Brain pericyte (primary cell): ENCODE data around the gene LYPD6B.

Experiments
- DNase-seq: peaks from one replicate; pipeline ENCODE4 v3.0.0-alpha.2; 2012; ENCODE audit warnings: low read depth, low spot score

LYPD6B gene

DNA sequence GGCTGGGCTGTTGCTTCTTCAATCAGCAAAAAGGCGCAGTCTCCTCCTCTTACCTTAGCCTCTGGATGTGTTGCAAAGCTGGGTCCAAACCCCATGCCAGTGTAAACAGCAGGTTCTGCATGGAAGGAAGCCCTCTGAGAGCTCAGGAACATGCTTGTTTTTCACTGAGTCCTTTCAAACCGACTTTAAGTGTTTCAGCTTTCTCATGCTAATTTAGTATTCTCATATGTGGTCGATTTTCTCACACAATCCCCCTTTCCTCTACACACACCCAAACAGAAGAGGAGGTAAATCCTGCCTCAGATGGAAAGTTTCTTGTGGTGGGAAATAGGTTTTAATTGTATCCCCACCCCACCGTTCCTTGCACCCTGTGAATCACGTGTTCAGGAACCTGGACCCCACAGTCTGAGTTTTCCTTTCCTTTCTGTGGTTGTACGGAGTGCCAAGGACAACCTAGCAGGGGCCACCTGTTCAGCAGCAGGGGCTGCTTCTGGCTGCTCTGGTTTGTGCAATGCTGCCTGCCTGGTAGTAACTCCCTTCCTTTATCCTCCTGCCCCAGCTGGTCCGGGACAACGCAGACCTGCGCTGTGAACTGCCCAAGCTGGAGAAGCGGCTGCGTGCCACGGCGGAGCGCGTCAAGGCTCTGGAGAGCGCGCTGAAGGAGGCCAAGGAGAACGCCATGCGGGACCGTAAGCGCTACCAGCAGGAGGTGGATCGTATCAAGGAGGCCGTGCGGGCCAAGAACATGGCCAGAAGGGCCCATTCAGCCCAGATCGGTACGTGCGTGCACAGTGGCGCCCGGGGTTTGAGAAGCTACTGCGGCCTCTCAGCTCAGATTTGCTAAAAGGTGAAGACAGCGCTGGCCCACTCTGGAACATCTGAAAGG lies 28.7 kb upstream of the LYPD6B start:
- no peak for DNase-seq

DNA sequence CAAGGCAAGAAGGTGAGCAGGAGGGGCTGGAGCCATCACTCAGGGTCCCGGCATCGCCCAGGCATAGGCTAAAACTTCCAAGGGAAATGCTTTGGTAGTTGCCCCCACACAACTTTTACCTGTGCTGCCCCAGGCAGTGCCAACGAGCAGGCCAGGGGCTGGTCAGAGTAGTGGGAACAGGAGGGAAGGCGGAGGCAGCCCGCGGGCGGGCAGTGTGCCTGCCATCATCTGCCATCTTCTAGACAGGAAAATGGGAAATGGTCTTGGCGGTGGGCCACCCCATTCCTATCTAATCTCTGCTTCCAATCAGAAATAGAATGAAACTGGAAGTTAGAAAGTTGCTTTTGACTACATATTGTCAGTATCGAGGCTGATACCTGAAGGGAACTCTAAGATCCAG lies 26.0 kb upstream of the LYPD6B start:
- DNase-seq: no peak

DNA sequence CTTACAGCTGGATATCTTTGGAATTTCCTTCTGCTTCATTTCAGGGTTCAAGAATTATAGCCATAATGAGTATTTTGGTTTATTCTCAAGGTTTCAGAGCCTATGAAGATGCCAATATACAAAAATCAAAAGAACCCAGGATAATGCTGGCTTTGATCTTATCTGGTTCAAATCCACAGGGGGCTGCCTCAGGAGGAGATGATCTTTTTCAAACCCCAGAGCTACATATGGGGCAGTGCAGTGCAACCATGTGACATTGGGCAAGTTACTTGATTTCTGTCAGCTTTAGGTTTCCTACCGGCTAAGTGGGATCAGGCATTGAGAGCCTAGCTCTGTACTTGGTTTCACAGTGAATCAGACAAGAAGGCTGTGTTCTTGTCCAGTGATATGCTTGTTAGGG lies 23.0 kb upstream of the LYPD6B start:
- DNase-seq: no peak

DNA sequence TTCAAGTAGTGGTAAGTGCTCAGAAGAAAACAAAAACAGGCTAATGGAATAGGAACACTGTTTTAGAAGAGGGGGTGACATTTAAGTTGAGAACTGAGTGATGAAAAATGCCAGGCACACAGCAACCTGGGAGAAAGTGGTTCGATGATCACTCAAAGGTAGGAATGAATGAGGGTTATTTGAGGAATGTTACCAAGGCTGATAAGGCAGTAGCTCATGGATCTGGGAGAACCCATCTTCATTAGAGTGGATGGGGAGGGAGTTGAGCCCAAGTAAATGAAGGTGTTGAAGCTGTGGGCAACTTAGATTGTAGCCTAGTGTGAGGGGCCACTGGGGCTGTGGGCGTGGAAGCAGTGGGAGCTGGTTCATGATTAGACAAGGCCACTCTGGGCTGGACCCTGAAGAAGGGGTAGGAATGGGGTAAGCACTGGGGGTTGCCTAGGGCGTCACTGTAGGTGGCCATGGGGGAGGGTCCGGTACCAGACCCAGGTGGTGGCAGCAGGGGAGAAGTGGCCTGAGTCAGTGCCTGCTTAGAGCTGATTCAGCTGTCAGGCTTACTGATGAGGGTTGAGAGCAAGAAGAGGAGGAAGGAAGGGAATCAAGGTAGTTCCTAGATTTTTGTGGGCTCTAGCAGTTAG lies 22.5 kb upstream of the LYPD6B start:
- DNase-seq: no peak

DNA sequence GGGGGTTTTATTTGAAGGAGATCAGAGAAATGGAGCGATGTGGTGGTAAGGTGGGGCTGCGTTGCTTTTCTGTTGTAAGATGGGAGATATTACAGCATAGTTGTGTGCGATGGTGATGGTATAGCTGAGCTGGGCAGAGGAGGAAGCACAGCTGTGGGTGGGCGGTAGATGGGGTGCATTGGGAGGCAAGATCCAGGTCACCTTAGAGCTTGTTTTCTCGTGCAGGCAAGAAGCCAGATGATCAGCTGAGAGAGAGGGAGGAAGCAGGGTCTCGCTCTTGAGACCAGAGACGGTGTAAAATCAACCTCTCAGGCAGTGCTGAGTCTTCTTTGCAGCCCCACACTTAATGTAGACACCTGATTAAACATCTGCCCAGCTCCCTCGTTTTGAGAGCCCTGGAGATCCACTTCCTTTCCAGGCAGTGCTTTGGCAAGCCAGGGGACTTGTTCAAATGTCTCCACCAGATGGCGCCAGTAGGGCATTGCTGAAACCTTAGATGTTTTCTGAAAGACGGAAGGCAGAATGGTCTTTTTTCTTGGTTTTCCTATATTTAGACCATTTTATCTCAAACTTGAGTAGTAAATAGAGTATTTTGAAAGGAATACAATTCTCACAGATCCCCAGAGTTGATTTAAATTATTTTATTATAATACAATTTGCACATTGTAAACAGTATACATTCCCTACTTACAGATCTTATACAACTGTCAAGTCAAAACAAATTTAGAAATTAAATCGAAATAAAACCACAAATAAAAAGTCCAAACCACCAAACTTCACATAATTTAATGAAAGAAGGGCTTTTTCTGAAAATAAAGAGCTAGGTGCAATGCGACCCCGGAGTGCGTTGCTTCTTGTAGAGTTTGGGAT lies 21.1 kb upstream of the LYPD6B start:
- peak; percentile 13 for DNase-seq

DNA sequence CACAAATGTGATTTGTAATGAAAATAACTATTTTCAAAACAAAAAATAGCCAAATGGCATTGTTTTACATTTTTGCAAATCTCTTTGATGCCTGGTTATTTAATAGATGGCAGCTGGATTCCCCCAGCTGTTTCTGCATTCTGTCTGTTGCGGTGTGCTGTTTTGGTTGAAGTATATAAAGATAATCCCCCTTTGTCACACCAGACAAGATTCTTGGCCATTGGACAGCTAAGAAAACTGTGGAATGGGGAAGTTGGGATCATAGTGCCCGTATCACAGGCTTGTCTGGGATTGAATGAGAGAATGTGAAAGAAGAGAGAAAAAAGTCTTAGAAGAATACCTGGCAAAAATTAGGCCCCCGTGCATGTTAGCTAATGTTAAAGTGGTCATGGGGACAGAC lies 19.5 kb upstream of the LYPD6B start:
- DNase-seq: no peak

DNA sequence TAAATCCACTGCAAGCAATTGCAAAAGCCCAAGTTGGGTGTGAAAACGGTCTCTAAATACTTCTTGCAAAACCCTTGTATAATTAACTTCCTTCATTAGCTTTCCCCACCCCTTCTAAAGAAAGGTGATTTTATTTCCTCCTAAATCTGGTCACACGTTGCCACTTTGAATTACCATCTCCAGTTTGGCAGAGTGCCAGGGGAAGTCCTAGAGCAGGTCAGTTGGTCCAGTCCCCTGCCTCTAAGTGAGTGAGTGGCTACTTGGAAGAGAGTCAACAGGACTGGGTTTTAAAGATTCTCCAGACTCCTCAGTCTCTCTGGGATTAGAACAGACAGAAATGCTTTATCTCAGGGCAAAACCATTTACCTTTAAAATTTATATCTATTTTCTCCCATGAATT lies 18.7 kb upstream of the LYPD6B start:
- DNase-seq: no peak

DNA sequence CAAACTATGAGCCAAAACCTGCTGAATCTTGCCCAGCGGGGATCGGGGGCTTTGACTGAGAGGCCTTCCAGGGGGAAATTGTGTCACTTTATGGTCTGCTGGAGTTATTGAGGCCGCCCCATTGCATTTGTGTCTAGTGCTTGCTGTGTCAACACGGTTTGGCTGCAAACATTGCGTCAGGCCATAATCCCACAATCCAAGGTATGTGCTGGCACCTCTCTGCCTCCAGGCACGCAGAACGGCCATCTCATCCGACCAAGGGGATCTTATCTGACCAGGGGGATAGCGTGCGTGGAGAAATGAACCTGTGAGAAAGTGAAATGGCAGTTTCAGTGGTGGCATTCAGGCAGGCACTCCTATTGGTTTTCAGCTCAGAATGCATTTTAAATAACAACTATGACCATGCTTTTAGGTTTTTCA lies 18.1 kb upstream of the LYPD6B start:
- no peak for DNase-seq

DNA sequence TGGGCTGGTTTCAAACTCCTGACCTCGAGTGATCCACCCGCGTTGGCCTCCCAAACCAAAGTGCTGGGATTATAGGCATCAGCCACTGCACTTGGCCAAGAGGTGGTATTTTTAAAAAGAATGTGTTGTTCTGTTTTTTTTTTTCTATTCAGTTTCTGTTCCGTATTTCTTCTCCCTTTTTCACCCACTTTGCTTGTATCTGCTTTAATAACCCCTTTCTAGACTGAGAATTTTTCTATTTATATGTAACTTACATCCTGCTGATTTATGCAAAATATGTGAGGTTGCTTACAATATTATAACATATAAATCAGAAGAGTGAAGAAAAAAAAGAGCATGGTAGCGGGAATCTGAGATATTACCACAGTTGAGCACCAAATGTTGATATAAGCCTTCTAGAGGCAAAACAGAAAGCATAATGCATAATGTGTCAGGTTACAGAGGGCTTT lies 17.2 kb upstream of the LYPD6B start:
- DNase-seq: no peak

DNA sequence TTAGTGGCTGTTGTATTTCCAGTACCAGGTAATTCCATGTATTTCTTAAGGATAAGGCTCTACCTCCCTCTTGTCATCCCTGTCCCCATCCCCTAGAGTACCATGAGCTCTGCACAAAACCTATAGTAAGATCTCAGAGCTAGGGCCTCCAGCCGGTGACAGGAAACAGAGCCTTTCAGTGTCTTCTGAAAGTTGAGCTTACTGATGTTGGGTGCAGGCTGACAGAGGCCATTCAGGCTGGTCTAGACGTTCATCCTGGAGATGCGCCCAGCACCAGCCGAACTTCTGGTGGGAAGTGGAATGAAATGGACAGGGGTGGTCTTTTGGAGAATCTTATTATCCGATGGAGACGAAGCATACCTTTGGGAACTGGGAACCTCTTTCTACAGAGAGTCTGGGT lies 16.7 kb upstream of the LYPD6B start:
- no peak for DNase-seq

DNA sequence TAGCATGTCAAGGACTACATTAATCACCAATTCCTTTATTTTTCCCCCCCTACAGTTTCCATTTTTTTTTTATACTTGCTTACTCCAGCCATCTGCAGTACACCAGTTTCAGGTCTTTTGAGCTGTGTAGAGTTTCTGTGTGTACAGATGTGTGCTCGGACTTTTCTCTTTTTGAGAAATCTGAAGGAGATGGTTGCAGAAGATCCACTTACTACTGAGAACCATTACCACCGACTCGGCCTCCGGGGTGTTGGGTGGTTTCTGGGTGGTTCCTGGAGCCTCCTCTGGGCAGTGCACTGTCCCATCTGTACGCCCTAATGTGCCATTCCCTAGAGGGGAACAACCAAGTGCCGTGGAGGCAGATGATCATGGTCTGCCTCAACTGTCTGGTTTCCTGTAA lies 15.4 kb upstream of the LYPD6B start:
- DNase-seq: no peak

DNA sequence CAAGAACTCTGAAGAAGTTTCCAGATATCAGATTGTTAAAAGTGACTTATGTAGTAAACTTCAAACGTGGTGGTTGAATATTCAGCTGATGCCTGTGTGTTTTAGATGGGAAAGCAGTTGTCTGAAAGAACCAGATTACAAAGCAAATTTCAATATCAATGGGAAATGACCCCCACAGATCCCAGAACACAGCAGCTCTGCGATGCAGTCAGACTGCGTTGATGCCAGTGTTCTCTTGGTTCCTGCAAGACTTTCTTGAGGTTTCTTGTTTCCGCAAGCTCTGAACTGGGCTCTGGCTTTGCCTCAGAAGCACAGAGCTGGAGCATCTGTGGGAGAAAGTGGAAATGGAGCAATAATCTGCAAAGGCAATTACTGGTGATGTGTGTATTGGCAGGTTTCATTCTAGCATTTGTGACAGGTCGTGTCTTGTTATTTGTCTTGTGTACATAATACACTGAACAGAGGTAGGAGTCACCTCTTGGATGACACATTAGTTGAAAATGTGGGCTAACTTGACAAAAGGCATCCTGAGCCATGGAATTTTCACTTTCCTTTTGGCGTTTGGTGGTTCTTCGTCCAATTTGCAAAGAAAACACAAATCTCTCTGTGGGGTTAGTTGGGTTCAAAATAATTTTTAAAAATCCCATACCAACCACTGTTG lies 10.8 kb upstream of the LYPD6B start:
- DNase-seq: no peak

DNA sequence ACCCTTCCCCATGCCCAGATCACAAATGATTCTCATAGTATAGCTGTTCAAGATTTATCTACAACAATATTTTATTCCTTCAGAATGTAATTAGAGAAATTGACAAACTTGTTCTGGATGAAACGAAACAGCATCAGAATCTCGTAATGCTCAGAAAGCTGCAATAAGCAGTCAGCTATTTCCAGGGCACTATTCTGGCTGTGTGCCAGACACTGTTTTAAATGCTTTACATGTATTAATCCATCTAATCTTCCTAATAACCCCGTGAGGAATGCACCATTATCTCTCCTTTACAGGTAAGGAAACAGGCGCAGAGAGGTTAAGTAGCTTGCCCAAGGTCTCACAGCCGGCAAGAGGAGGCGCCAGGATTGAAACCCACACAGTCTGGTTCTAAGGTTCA lies 10.1 kb upstream of the LYPD6B start:
- no peak for DNase-seq

DNA sequence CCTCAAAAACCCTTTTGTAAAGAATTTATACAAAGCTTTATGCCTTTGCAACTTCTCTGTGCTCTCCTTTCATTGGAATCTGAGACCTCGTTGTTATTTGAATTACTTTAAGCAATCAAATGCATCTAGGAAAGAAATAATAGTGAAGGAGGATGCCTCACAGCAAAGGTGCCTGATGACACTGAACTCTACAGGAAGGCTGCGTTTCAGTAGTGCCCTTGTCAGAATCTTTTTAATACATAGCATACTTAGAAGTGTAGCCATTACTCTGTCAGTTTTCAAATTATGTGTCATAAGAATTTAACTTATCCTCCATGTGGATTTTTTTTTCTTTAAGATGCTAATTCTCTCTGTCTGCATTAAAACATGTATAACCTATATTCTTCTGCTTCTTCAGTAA lies 9.6 kb upstream of the LYPD6B start:
- no peak for DNase-seq

DNA sequence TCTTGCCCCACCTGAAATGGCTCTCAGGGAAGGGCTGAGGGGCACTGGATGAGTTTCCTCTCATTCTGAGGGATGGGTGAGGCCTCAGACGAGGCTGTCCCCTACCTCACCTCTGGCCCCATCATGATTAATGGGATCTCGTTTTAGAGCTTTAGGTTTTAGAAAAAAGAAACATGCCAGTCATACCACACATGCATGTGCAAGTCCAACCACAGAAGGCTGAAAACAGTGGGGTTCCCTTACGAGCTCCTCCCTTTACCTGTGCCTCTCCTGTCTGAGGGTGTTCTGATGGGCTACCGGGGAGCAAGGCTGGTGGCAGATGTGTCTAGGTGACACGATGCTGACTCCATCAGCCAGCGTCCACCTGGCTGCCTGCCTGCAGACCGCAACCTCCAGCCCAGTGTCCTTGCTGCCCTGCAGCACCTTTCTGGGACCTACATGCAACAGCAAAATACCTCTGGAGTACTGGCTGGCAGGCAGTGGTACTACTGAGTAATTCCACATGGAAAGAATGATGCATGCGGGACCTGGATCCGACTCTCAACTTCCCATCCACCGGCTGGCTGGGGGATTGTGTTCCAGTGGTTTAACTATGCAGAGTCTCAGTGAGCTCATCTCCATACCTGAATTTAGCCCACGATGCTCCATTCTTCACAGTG lies 9.1 kb upstream of the LYPD6B start:
- no peak for DNase-seq

DNA sequence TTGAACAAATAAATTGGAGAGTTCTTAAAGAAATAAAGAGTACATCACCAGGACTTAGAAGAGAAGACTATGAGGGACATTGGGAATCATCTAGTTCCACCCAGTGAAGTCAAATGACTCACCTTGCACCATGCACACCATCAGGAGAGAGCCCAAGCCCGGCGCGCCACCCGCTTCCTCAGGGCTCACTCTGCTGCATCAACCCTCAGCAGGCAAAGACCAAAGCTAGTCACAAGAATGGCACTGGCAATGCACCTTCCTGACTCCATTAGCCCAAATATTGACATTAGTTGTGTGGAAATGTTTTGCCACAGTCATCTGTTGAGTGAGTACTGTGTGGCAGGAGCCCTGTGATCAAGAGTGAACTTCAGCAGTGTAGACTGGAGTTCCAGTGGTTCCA lies 7.1 kb upstream of the LYPD6B start:
- DNase-seq: no peak

DNA sequence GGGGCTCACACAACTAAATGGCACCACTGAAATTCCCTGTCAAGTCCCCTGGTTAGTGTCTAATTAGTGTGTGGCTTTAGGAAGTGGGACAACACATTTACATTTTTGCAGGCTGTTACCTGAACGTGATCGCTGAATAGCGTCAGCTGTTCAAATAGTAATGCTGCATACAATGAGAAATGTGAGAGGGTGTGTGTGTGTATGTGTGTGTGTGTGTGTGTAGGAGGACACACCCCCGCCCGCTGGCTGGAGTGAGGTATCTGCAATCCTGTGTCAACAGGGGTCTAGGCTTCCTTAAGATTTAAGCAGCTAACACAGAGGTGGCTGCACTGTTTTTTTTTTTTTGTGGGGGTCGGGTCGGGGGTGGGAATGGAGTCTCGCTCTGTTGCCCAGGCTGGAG lies 4.8 kb upstream of the LYPD6B start:
- DNase-seq: no peak

DNA sequence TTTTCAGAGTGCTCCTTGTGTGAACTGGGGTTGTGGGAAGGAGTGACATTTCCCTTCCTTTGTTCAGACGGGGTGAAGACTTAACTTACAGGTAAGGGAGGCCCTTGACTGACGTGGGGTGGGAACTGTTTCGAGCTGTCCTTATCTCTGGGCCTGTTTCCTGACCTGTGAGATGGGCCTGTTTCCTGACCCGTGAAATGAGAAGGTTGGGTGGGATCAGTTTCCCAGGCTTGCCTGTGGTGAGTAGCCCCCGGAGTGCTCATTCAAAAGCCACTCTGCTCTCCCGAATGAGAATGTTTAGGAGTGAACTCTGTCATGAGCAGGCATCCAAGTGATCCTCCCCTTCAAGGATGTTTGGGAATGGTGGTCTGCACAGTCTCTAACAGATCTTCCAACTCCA lies 4.1 kb upstream of the LYPD6B start:
- DNase-seq: no peak

DNA sequence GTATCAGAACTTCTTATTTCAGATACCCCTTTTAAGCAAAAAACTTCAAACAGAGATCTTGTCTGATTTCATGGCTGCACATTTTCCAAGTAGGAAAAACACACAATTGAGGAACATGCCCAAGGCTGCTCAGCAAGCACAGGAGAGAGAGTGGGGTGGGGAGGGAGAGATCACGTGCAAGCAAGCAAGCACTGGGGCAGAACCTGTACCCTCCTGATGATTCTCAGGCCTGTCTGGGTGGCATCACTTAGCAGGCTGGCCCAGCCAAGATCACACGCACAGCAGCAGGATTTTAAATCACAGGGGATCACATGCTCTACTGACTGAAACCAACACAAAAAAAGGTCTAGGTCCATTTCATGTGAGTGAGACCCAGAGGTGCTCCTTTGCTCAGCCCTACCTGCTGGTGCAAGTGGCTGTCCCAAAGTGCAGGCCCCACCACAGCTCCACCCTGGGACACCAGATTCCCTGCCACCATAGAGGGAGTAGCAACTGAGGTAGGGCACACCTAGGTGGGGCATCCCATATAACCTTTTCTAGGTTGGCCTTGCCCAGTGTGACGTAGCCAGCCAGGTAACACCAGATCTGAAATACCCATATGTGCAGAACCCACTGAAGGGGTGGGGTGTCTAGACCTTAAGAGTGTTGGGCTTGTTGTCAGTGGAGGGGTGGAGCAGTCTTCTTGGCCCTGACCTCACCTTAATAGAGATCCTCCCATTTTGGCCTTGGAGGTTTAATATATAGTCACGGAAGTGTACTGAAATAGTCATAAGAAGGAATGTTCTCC lies 1.8 kb upstream of the LYPD6B start:
- no peak for DNase-seq

DNA sequence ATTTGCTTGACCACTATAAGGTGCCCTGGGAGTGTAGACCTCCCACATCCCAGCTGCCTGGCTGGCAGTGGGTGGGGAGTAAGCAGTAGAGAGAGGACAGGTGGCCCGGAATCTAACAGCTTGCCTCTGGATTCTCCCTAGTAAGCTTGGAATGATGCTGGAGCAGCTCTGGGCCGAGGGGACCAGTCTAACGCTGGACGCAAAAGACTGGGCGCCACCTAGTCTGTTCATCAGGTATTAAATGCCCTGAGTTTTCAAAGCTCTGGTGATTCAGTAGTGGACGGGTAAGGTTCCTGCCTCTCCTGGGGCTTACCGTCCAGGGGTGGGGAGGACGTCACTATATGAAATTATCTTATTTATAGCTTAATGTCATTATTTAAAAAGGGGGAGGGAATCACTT lies 648 bp upstream of the LYPD6B start:
- DNase-seq: no peak
